Esophagus mucosa (tissue), 1 donor: ENCODE data around the gene ANKRD29. TPM values are rescaled to one million over a fixed set of nuclear protein-coding genes. Genes with fewer than 3 reads are reported as not detected.
"Not testable (repeated sequence)": the region's sequence is repeated elsewhere in the genome, so short reads cannot be mapped to it uniquely, and the experiment has no call there.

Source experiments
- ATAC-seq: fragments of 200-7000 bp; cut with Tn5 transposase; one replicate; pipeline ENCODE4 v1.9.1; 2020
- total RNA-seq: library from RNA; stranded (reverse); gene quantifications from one replicate; pipeline ENCODE4 v1.2.4, GENCODE V29; 2023
- donor health status: DM: yes; HTN: yes; CAD: no.

Gene ANKRD29
- total RNA-seq, 1 donor from 2014 or later: 11.2 TPM

DNA sequence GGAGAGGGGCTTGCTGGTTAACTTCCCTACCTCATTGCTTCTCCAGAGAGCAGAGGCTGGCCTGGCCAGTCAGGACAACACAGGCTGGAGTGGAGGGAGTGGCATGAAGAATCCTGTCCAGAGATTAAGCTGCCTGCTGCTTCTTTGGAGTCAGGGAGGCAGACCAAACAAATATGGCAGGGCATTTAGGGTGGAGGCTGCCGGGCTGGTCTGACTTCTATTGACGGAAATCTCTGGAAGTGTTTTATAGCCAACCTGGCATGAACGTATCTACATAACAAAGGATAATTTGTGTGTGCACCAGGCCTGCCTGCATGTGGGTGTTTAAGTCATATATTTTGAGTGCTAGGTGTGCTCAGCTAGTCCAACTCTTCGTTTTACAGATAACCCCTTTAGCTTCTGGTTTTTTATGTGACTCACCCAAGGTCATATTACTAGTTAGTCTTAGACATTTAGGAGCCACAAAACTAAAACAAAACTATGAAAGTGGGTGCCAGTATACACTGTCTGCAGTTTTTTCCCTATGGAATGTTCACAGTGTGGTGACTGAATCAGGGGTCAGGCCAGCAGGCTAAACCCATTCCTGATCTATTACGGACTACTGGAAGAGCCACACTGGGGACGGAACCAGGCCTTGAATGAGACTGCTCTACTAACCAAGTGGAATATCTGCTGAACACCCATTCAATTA, 81.9 kb downstream of the ANKRD29 start:
- ATAC-seq: peak; percentile 37

- ATAC-seq: peak; percentile 75
Measured at GRCh38 chr18:23578891-23579653, 83.6 kb downstream of the ANKRD29 start.

- no peak for ATAC-seq
Measured at GRCh38 chr18:23578067-23578701, 84.5 kb downstream of the ANKRD29 start.

- not testable (repeated sequence) for ATAC-seq
Measured at GRCh38 chr18:23577521-23577920, 85.2 kb downstream of the ANKRD29 start.

DNA sequence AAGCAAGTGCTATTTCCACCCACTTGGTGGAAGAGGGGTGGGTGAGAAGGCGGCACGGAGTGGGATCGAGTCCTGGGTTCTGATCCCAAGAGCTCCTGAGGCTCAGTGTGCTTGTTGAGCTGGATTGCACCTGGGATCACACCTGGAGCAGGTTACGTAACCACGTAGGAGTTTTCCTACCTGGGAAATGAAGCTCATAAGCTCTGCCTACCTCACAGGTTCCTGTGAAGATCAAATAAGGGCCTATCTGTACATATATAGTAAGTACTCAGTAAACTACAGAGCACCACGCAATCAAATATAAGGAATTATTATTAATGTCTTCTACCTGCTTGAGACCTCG, 87.4 kb downstream of the ANKRD29 start:
- ATAC-seq: no peak

GRCh38 chr18:23574611-23575308, 88.0 kb downstream of the ANKRD29 start:
- no peak for ATAC-seq

DNA sequence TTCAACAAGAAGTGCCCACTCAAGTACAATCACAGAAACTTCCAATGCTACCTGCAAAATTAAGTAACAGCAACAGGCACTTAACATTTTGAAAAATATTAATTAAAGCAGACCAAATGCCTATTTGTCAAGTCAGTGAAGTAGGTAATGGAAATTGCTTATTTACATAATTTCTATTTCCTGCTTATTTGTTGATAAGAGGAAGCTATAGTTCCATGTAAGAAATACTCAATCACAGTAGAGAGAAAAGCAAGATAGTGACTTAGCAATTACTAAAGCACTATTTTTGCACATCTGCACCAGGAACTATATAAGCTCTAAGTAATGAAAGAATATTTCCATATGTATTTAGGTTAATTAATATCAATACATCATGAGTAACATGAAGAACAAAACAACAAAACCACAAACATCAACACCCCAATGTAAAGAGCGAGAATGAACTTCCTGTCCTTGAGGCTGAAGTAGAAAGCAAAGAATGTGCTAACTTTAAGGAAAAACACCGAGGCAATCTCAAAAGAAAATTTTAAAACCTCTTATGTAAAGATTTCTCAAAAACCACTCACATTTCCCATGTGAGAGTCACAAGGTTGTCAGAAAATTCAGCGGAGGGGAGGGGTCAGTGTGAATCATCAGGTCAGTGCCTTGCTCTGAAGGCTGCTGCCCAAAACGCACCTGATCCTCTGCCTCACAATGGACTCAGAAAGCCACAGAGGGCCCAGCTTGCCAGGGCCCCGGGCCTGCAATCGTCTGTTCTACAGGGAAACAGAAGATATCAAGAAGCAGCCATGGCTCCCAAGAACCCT, 88.9 kb downstream of the ANKRD29 start:
- ATAC-seq: peak; percentile 66

DNA sequence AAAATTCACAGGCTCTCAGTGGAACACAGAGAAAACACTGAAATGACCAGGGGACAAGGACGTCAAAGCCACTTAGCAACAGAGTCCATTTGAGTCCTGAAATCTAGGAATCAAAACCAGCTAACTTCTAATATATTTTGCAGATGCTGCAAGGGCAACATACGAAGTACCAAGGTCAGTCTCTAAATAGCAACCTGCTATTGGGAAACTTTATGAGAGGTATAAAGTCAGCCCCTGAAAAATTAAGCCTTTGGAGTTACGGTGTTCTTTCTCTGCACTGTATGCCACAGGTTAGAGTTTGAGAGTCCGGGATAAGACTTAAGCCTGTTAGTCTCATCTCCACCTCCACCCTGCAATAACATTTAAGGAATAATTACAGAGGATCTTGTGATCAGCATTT, 89.7 kb downstream of the ANKRD29 start:
- ATAC-seq: no peak

- no peak for ATAC-seq
Measured at GRCh38 chr18:23572570-23572969, 90.1 kb downstream of the ANKRD29 start.

- no peak for ATAC-seq
Measured at GRCh38 chr18:23572012-23572411, 90.7 kb downstream of the ANKRD29 start.

GRCh38 chr18:23570912-23571504, 91.7 kb downstream of the ANKRD29 start:
- no peak for ATAC-seq

DNA sequence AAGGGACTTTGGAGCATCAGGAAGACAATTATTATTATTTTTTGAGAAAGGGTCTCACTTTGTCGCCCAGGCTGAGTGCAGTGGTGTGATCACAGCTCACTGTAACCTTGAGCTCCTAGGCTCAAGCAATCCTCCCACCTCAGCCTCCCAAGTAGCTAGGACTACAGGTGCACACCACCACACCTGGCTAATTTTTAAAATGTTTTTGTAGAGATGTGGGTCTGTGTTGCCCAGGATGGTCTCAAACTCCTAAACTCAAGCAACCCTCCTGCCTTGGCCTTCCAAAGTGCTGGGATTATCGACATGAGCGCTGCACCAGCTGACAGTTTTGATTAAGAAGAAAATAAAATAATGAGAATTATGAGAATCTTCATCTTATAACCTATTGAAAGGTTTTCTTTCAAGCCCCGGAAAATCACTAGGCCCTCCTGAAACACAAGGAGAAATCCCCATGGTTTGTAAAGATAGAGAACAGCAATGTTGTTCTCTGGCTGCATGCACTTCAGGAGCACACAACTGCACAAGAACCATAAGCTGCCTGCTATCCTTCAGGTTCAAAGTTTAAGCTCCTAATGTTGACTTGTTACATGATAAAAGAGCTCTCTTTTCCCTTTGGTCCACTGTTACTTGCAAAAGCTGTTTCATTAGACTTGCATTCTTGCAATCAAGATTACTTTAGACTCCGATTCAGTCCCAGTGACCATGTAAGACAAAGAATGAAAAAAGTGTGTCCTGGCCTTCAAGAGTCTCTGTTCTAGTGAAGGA, 93.2 kb downstream of the ANKRD29 start:
- no peak for ATAC-seq

DNA sequence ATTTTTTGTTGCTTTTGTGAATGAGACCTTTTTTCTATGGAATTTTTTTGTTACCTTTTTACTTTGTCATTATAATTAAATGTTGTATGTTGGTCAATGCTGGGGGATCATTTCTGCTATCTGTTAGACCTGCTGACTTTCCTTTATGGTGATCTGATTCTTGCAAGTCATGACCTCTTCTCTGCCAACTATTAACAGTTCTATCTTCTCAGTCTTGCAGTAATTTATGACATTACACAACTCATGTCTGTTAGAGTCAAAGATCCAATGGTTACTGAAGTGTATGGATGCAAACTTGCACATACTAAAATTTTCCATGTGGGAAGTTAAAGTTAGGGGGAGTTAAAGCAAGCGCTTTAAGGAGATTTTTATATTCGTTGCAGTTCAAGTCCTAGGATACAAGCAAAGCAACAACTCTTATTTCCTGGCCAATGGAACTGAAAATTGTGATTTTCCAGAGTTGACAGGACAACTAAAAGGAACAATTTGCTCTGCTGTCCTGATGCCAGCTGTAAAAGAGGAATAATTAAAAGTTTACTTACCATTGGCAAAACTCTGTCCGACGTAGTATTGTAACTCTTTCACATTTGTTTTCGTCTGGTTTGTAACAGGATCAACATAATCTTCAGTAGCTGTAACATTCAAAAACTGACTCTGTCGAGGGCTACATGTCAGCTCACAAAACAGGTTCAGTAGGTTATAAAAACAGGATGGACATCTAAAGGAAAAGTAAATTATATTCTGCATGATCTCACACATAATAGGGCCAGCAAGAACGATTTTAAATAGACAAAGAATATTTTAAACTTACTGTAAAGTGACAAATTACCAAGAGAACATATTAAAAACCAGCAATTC, 94.2 kb downstream of the ANKRD29 start:
- ATAC-seq: peak; percentile 42

GRCh38 chr18:23567671-23568070, 95.0 kb downstream of the ANKRD29 start:
- ATAC-seq: no peak

DNA sequence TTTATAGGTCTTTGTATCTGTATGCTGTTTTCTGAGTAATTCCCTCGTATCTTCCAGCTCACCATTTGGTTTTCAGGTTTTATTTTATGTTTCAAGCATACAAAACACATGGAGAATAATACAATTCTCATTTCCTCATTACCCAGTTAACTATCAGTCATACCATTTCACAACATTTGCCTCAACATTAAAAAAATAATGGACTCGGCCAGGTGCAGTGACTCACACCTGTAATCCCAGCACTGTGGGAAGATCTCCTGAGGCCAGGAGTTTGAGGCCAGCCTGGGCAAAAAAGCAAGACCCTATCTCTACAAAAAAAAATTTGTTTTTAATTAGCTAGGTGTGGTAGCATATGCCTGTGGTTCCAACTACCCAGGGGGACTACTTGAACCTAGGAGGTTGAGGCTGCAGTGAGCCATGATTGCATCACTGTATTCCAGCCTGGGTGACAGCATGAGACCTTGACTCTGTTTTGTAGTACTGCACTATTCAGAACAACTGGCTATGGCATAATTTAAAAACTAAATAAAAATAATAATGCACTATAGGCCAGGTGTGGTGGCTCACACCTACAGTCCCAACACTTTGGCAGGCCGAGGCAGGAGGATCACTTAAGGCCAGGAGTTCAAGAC, 96.7 kb downstream of the ANKRD29 start:
- peak; percentile 88 for ATAC-seq

GRCh38 chr18:23563377-23564043, 99.2 kb downstream of the ANKRD29 start:
- no peak for ATAC-seq

DNA sequence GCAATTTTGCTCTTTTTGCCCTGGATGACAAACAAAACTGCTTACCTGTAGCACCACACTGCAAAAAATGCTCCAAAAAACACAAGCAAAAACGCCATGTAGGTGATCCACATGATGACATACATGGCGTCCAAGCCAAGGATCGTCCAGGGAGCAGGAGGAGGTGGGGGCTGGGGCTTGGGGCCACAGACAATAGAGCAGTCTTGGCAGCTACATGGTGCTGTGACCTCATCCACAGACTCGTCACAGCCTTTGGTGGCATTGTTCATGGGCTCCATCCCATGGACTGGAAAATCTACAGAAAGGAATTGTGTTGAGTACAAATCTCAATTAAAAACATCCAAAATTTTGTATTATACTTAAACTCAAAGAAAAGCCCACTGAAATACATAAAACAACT, 102.5 kb downstream of the ANKRD29 start:
- ATAC-seq: no peak

- ATAC-seq: not testable (repeated sequence)
Measured at GRCh38 chr18:23557511-23557910, 105.2 kb downstream of the ANKRD29 start.
